ENCODE data around the gene DNAH17. TPM values are rescaled to one million over a fixed set of nuclear protein-coding genes. Genes with fewer than 3 reads are reported as not detected.

DNAH17 gene
- total and polyA plus RNA-seq, 2 donors (not counting 1 experiment from before 2014, with no cell fraction given): 0.01 to 0.12 TPM

GRCh38 chr17:78500806-78501205 lies 76.4 kb downstream of the DNAH17 start:
- ATAC-seq (ENCODE audit: low read depth) (no peak), DNase-seq (no peak)
- Histone ChIP-seq H4K20me1 (ENCODE audit: control insufficient read depth, insufficient read depth, low read length, poor library complexity, severe bottlenecking) (no peaks in the 10 kb centered on the region), H3K79me2 (ENCODE audit: control insufficient read depth, insufficient read depth, low read length) (no peaks in the 10 kb centered on the region), H3K36me3 (replicated peaks in 1 of 2; ENCODE audit: control extremely low read depth in 1 of 2, control insufficient read depth in 1 of 2, extremely low read depth in 1 of 2, insufficient read depth in 2 of 2, low read length in 1 of 2) (no peaks in the 10 kb centered on the region), H3K9me3 (ENCODE audit: control extremely low read depth in 1 of 3, control insufficient read depth in 2 of 3, insufficient read depth in 1 of 3, low read length in 2 of 3) (no peaks in the 10 kb centered on the region), H3K27ac (ENCODE audit: low read length in 2 of 2) (no peak overlapping the region), H3K4me3 (ENCODE audit: control extremely low read depth in 1 of 5, extremely low read depth in 1 of 5, insufficient read depth in 1 of 5, low read depth in 2 of 5, low read length in 4 of 5) (no peak overlapping the region), H3K4me1 (ENCODE audit: control insufficient read depth in 2 of 2, insufficient read depth in 2 of 2, low read length in 2 of 2) (no peaks in the 10 kb centered on the region), H3K9ac (ENCODE audit: low read length) (no peak overlapping the region), H2AFZ (ENCODE audit: insufficient read depth, low read depth, low read length, poor library complexity, severe bottlenecking) (no peak overlapping the region), H3K27me3 (replicated peaks in 1 of 4; ENCODE audit: control extremely low read depth in 1 of 4, control insufficient read depth in 3 of 4, insufficient read depth in 4 of 4, low read length in 3 of 4) (peaks cover 0 to 3% (median 0%) of the 10 kb centered on the region in 4 experiments), H3K4me2 (replicated peaks; ENCODE audit: low read depth, low read length, poor library complexity, severe bottlenecking) (no peak overlapping the region)
- Mint-ChIP-seq H3K4me1 (no peaks in the 10 kb centered on the region), H3K4me3 (no peak overlapping the region), H3K27me3 (peaks cover 7% of the 10 kb centered on the region), H3K9me3 (ENCODE audit: insufficient read depth) (no peaks in the 10 kb centered on the region), H3K27ac (no peak overlapping the region)
- intact Hi-C loops (cut with micrococcal nuclease): no loop called here
- WGBS (ENCODE audit: insufficient coverage): 92% methylated on average over 7 of the region's 7 CpGs
- TF ChIP-seq EZH2 (IDR thresholded peaks at IDR 0.05; ENCODE audit: borderline replicate concordance, insufficient read depth, low read depth, low read length, poor library complexity, severe bottlenecking): no peak
- TF ChIP-seq CTCF (IDR thresholded peaks at IDR 0.05): no peak
- POLR2A ChIA-PET: interaction anchor here (0.7 kb wide), 1 partner anchor 188 kb away, joined by 3 read pairs; no protein-coding TSS in a partner anchor
- CTCF ChIA-PET: no interaction called here

GRCh38 chr17:78499715-78500540 lies 77.3 kb downstream of the DNAH17 start:
- H3K36me3 ChIP-seq (replicated peaks in 1 of 2; ENCODE audit: control extremely low read depth in 1 of 2, control insufficient read depth in 1 of 2, extremely low read depth in 1 of 2, insufficient read depth in 2 of 2, low read length in 1 of 2): no peaks in the 10 kb centered on the region
- H3K9ac ChIP-seq (ENCODE audit: low read length): no peak overlapping the region
- WGBS (ENCODE audit: insufficient coverage): 94% methylated on average over 18 of the region's 21 CpGs
- no peak overlapping the region for H3K27ac Mint-ChIP-seq
- H3K4me3 Mint-ChIP-seq: no peak overlapping the region
- intact Hi-C loops (cut with micrococcal nuclease): no loop called here
- H3K4me1 Mint-ChIP-seq: no peaks in the 10 kb centered on the region
- ATAC-seq (ENCODE audit: low read depth): no peak
- H3K27me3 Mint-ChIP-seq: peaks cover 8% of the 10 kb centered on the region
- TF ChIP-seq CTCF (IDR thresholded peaks at IDR 0.05): no peak
- no peak for TF ChIP-seq EZH2 (IDR thresholded peaks at IDR 0.05; ENCODE audit: borderline replicate concordance, insufficient read depth, low read depth, low read length, poor library complexity, severe bottlenecking)
- H3K4me3 ChIP-seq (ENCODE audit: control extremely low read depth in 1 of 5, extremely low read depth in 1 of 5, insufficient read depth in 1 of 5, low read depth in 2 of 5, low read length in 4 of 5): no peak overlapping the region
- no peaks in the 10 kb centered on the region for H3K4me1 ChIP-seq (ENCODE audit: control insufficient read depth in 2 of 2, insufficient read depth in 2 of 2, low read length in 2 of 2)
- ChIA-PET CTCF (no interaction called here), POLR2A (interaction anchor here (0.7 kb wide), 1 partner anchor 189 kb away, joined by 3 read pairs; no protein-coding TSS in a partner anchor)
- no peaks in the 10 kb centered on the region for H3K9me3 Mint-ChIP-seq (ENCODE audit: insufficient read depth)
- no peak overlapping the region for H3K4me2 ChIP-seq (replicated peaks; ENCODE audit: low read depth, low read length, poor library complexity, severe bottlenecking)
- peaks cover 0 to 3% (median 0%) of the 10 kb centered on the region in 4 experiments for H3K27me3 ChIP-seq (replicated peaks in 1 of 4; ENCODE audit: control extremely low read depth in 1 of 4, control insufficient read depth in 3 of 4, insufficient read depth in 4 of 4, low read length in 3 of 4)
- H4K20me1 ChIP-seq (ENCODE audit: control insufficient read depth, insufficient read depth, low read length, poor library complexity, severe bottlenecking): no peaks in the 10 kb centered on the region
- no peak overlapping the region for H3K27ac ChIP-seq (ENCODE audit: low read length in 2 of 2)
- DNase-seq: no peak
- no peaks in the 10 kb centered on the region for H3K79me2 ChIP-seq (ENCODE audit: control insufficient read depth, insufficient read depth, low read length)
- H2AFZ ChIP-seq (ENCODE audit: insufficient read depth, low read depth, low read length, poor library complexity, severe bottlenecking): no peak overlapping the region
- H3K9me3 ChIP-seq (ENCODE audit: control extremely low read depth in 1 of 3, control insufficient read depth in 2 of 3, insufficient read depth in 1 of 3, low read length in 2 of 3): no peaks in the 10 kb centered on the region
